ENCODE data around the gene ARFGAP3. TPM values are rescaled to one million over a fixed set of nuclear protein-coding genes. Genes with fewer than 3 reads are reported as not detected.

ARFGAP3 gene
- polyA plus RNA-seq, 2 of the 4 experiments (the other 2 are of a cell fraction) = 19.1 to 39.0 TPM

- TF ChIP-seq ZC3H11A (IDR thresholded peaks at IDR 0.05) (no peak), KDM5A (IDR thresholded peaks at IDR 0.05) (no peak), FOSB (CRISPR knock-in tag; IDR thresholded peaks at IDR 0.05) (no peak), TFCP2L1 (CRISPR knock-in tag; IDR thresholded peaks at IDR 0.05) (no peak)
Measured at GRCh38 chr22:42887120-42887519, 30.0 kb upstream of the ARFGAP3 start (continued).

- POLR2A ChIA-PET = no interaction called here
- no peaks in the 10 kb centered on the region for H3K9me3 ChIP-seq
- H3K27ac ChIP-seq = no peak overlapping the region
- CTCF ChIA-PET = interaction anchor here (1.7 kb wide), 1 partner anchor 10 kb away, joined by 4 read pairs; no protein-coding TSS in a partner anchor
- WGBS (ENCODE audit: missing lambda C conversion rate) = 84% methylated on average over 7 of the region's 9 CpGs
- no peak overlapping the region for H3K4me2 ChIP-seq
- no peaks in the 10 kb centered on the region for H3K4me1 ChIP-seq
- DNase-seq (ENCODE audit: low read depth in 1 of 2, low spot score in 1 of 2) (no peak), ATAC-seq (no peak), FAIRE-seq (no peak)
- no peak for TF ChIP-seq SMC3 (IDR thresholded peaks at IDR 0.05)
- TF ChIP-seq MAX (IDR thresholded peaks at IDR 0.05) = no peak
- no peak for TF ChIP-seq ATOH8 (CRISPR knock-in tag; IDR thresholded peaks at IDR 0.05; ENCODE audit: low read depth)
- TF ChIP-seq CBX8 (IDR thresholded peaks at IDR 0.05) = no peak
- TF ChIP-seq ELK1 (IDR thresholded peaks at IDR 0.05; ENCODE audit: low read depth, low read length) = no peak
- TF ChIP-seq HES2 (IDR thresholded peaks at IDR 0.05) = no peak
- no peak for TF ChIP-seq CBX2 (IDR thresholded peaks at IDR 0.05; ENCODE audit: borderline replicate concordance, low read depth)
- no peak for TF ChIP-seq PHF8 (IDR thresholded peaks at IDR 0.05; ENCODE audit: borderline replicate concordance, low read depth)
- no peak for TF ChIP-seq RFX5 (IDR thresholded peaks at IDR 0.05)
- TF ChIP-seq HOXB5 (CRISPR knock-in tag; IDR thresholded peaks at IDR 0.05) = no peak
- no peak for TF ChIP-seq HEYL (CRISPR knock-in tag; IDR thresholded peaks at IDR 0.05)
- TF ChIP-seq CEBPB (IDR thresholded peaks at IDR 0.05) = no peak
- TF ChIP-seq FOSL2 (IDR thresholded peaks at IDR 0.05) = no peak
- no peak for TF ChIP-seq FOSL2 (CRISPR knock-in tag; IDR thresholded peaks at IDR 0.05)
- TF ChIP-seq NPAS2 (CRISPR knock-in tag; IDR thresholded peaks at IDR 0.05; ENCODE audit: borderline replicate concordance) = no peak
- TF ChIP-seq JUNB (IDR thresholded peaks at IDR 0.05) = no peak
- no peak for TF ChIP-seq FOXS1 (CRISPR knock-in tag; IDR thresholded peaks at IDR 0.05)
- no peak for TF ChIP-seq HOXA7 (CRISPR knock-in tag; IDR thresholded peaks at IDR 0.05)
- no peak overlapping the region for H3K4me3 ChIP-seq
Measured at GRCh38 chr22:42885446-42885845, 28.4 kb upstream of the ARFGAP3 start.

- no peak overlapping the region for H3K27ac ChIP-seq
- no peak overlapping the region for H3K4me2 ChIP-seq
- POLR2A ChIA-PET = no interaction called here
- WGBS (ENCODE audit: missing lambda C conversion rate) = 77% methylated on average over 7 of the region's 7 CpGs
- H3K9me3 ChIP-seq = no peaks in the 10 kb centered on the region
- CTCF ChIA-PET = interaction anchor here (0.7 kb wide), 1 partner anchor 17 kb away, joined by 3 read pairs; no protein-coding TSS in a partner anchor
- TF ChIP-seq EHF (CRISPR knock-in tag; IDR thresholded peaks at IDR 0.05) (no peak), RFX5 (IDR thresholded peaks at IDR 0.05) (no peak), CBX2 (IDR thresholded peaks at IDR 0.05; ENCODE audit: borderline replicate concordance, low read depth) (no peak), JUN (IDR thresholded peaks at IDR 0.05) (no peak)
- DNase-seq (ENCODE audit: low read depth in 1 of 2, low spot score in 1 of 2) (no peak), FAIRE-seq (no peak), ATAC-seq (no peak)
- no peaks in the 10 kb centered on the region for H3K4me1 ChIP-seq
- H3K4me3 ChIP-seq = no peak overlapping the region
Measured at GRCh38 chr22:42884616-42885375, 27.7 kb upstream of the ARFGAP3 start.
